Measurements from ENCODE around the gene SLC51B.
"Not testable (repeated sequence)": the region's sequence is repeated elsewhere in the genome, so short reads cannot be mapped to it uniquely, and the experiment has no call there.

SLC51B gene

GRCh38 chr15:65083262-65083701 lies 38.1 kb downstream of the SLC51B start:
- DNase-seq (ENCODE audit: low read depth in 2 of 2): no peak

- no peak for DNase-seq (ENCODE audit: low read depth in 2 of 2)
Observed at GRCh38 chr15:65084500-65085206, 39.5 kb downstream of the SLC51B start.

- no peak for DNase-seq (ENCODE audit: low read depth in 2 of 2)
Observed at GRCh38 chr15:65085207-65085753, 40.1 kb downstream of the SLC51B start.

- no peak for DNase-seq (ENCODE audit: low read depth in 2 of 2)
Observed at GRCh38 chr15:65085990-65086679, 40.9 kb downstream of the SLC51B start.

- DNase-seq (ENCODE audit: low read depth in 2 of 2): no peak
Observed at GRCh38 chr15:65086680-65087111, 41.5 kb downstream of the SLC51B start.

- DNase-seq (ENCODE audit: low read depth in 2 of 2): no peak
Observed at GRCh38 chr15:65087411-65087810, 42.2 kb downstream of the SLC51B start.

GRCh38 chr15:65087873-65088642 lies 42.9 kb downstream of the SLC51B start:
- no peak for DNase-seq (ENCODE audit: low read depth in 2 of 2)

- DNase-seq (ENCODE audit: low read depth in 2 of 2): no peak
Observed at GRCh38 chr15:65088643-65089021, 43.4 kb downstream of the SLC51B start.

GRCh38 chr15:65089206-65089824 lies 44.1 kb downstream of the SLC51B start:
- no peak for DNase-seq (ENCODE audit: low read depth in 2 of 2)

GRCh38 chr15:65091946-65092770 lies 47.0 kb downstream of the SLC51B start:
- DNase-seq (ENCODE audit: low read depth in 2 of 2): no peak

GRCh38 chr15:65092911-65093792 lies 48.0 kb downstream of the SLC51B start:
- DNase-seq (ENCODE audit: low read depth in 2 of 2): no peak

- DNase-seq (ENCODE audit: low read depth in 2 of 2): not testable (repeated sequence)
Observed at GRCh38 chr15:65093793-65094170, 48.6 kb downstream of the SLC51B start.

GRCh38 chr15:65094294-65094995 lies 49.3 kb downstream of the SLC51B start:
- DNase-seq (ENCODE audit: low read depth in 2 of 2): no peak

- DNase-seq (ENCODE audit: low read depth in 2 of 2): no peak
Observed at GRCh38 chr15:65095011-65095746, 50.0 kb downstream of the SLC51B start.

- no peak for DNase-seq (ENCODE audit: low read depth in 2 of 2)
Observed at GRCh38 chr15:65095747-65096104, 50.5 kb downstream of the SLC51B start.

GRCh38 chr15:65096481-65097385 lies 51.5 kb downstream of the SLC51B start:
- no peak for DNase-seq (ENCODE audit: low read depth in 2 of 2)

- no peak for DNase-seq (ENCODE audit: low read depth in 2 of 2)
Observed at GRCh38 chr15:65097651-65098263, 52.6 kb downstream of the SLC51B start.

All from fibroblast of skin of left biceps (primary cell).